K562 (cell line): ENCODE data around the gene RAP1A. TPM values are rescaled to one million over a fixed set of nuclear protein-coding genes. Genes with fewer than 3 reads are reported as not detected.

Source experiments
- ADNP ChIP-seq: fragments of 200-800 bp; sonication (Bioruptor generic); IDR thresholded peaks from 2 replicates; pipeline ENCODE4 v1.6.1; 2016; ENCODE audit warnings: missing genetic modification characterization, missing compliant biosample characterization
- ASH1L ChIP-seq: fragments of 450-650 bp; IDR thresholded peaks from 2 replicates; pipeline ENCODE4 v1.6.1; 2018; ENCODE audit warnings: borderline replicate concordance, mild to moderate bottlenecking, low read depth; ENCODE audit not compliant: partially characterized antibody
- CBFA2T2 ChIP-seq: fragments of 450-650 bp; conservative IDR thresholded peaks from 2 replicates; pipeline ENCODE4 v1.6.1; 2017; ENCODE audit warnings: mild to moderate bottlenecking
- EP400 ChIP-seq: fragments of 450-650 bp; IDR thresholded peaks from 2 replicates; pipeline ENCODE4 v1.6.1; 2017; ENCODE audit warnings: antibody characterized with exemption, mild to moderate bottlenecking, moderate library complexity
- FOSL1 ChIP-seq: fragments of 200-800 bp; sonication (Bioruptor generic); conservative IDR thresholded peaks from 2 replicates; pipeline ENCODE4 v1.6.1; 2016; ENCODE audit warnings: missing genetic modification characterization, missing compliant biosample characterization
- FOXA3 ChIP-seq, 2 experiments: fragments of 450-650 bp in 1 of 2; sonication (generic) in 1 of 2; formaldehyde crosslinking; IDR thresholded peaks in 1 of 2; conservative IDR thresholded peaks in 1 of 2; 2 replicates each; pipeline versions ENCODE4 v1.4.0 to v1.8.0; 2020 to 2022; ENCODE audit warnings: mild to moderate bottlenecking in 2 of 2, missing genetic modification reagents in 1 of 2
- FOXK1 ChIP-seq: sonication (generic); formaldehyde crosslinking; IDR thresholded peaks from 2 replicates; pipeline ENCODE4 v1.8.0; 2022; ENCODE audit warnings: missing genetic modification reagents, mild to moderate bottlenecking, borderline replicate concordance
- GTF2A2 ChIP-seq: IDR thresholded peaks from 2 replicates; pipeline ENCODE4 v1.6.1; 2016; ENCODE audit warnings: mild to moderate bottlenecking, missing genetic modification characterization, missing compliant biosample characterization
- HDAC2 ChIP-seq: fragments of 450-650 bp; IDR thresholded peaks from 2 replicates; pipeline ENCODE4 v1.6.1; 2016; ENCODE audit warnings: mild to moderate bottlenecking
- MCM3 ChIP-seq: fragments of 450-650 bp; IDR thresholded peaks from 2 replicates; pipeline ENCODE4 v1.6.1; 2016
- MEIS2 ChIP-seq: fragments of 450-650 bp; IDR thresholded peaks from 2 replicates; pipeline ENCODE4 v1.6.1; 2014; ENCODE audit warnings: mild to moderate bottlenecking; ENCODE audit not compliant: partially characterized antibody
- MXI1 ChIP-seq: IDR thresholded peaks from 2 replicates; pipeline ENCODE4 v1.6.1; 2011; ENCODE audit warnings: low read depth, mild to moderate bottlenecking, improper control_type of control experiment, low read length
- NFATC3 ChIP-seq: fragments of 450-650 bp; IDR thresholded peaks from 2 replicates; pipeline ENCODE4 v1.6.1; 2017; ENCODE audit warnings: mild to moderate bottlenecking
- POLR2H ChIP-seq: IDR thresholded peaks from 2 replicates; pipeline ENCODE4 v1.6.1; 2016; ENCODE audit warnings: missing genetic modification characterization, low read depth, mild to moderate bottlenecking, control low read depth, missing compliant biosample characterization, moderate library complexity
- RB1 ChIP-seq: fragments of 450-650 bp; IDR thresholded peaks from 2 replicates; pipeline ENCODE4 v1.6.1; 2017; ENCODE audit warnings: low read depth, mild to moderate bottlenecking
- SMARCB1 ChIP-seq: IDR thresholded peaks from 2 replicates; pipeline ENCODE4 v1.6.1; 2011; ENCODE audit warnings: improper control_type of control experiment, low read depth; ENCODE audit not compliant: insufficient read length
- ZFPM2 ChIP-seq: fragments of 250-450 bp; sonication (Bioruptor Pico); IDR thresholded peaks from 2 replicates; pipeline ENCODE4 v1.5.1; 2022; ENCODE audit warnings: mild to moderate bottlenecking
- ZFX ChIP-seq: sonication (generic); formaldehyde crosslinking; IDR thresholded peaks from 2 replicates; pipeline ENCODE4 v1.8.0; 2022; ENCODE audit warnings: mild to moderate bottlenecking, missing genetic modification reagents, moderate library complexity
- ZNF165 ChIP-seq: fragments of 250-450 bp; sonication (Bioruptor Pico); IDR thresholded peaks from 2 replicates; pipeline ENCODE4 v1.4.0; 2020; ENCODE audit warnings: borderline replicate concordance
- ZNF57 ChIP-seq: fragments of 450-650 bp; formaldehyde crosslinking; IDR thresholded peaks from 2 replicates; pipeline ENCODE4 v1.4.0; 2020; ENCODE audit warnings: mild to moderate bottlenecking, moderate library complexity
- polyA plus RNA-seq, 8 experiments: library from polyadenylated mRNA; depleted of rRNA in 4 of 8; stranded (reverse) in 5 of 8; unstranded in 3 of 8; fragments of >200 nt; fragmentation: Nextera tagmentation in 2 of 8; fragmentation: Illumina TruSeq in 1 of 8; extraction: Ambion mirVana in 2 of 8; extraction: Trizol in 1 of 8; gene quantifications; 2 replicates each; pipeline versions ENCODE4 v1.2.1 to v1.2.3, GENCODE V29; 2011 to 2014; ENCODE audit warnings: inconsistent platforms in 1 of 8, missing spikeins in 1 of 8
- total RNA-seq, 7 experiments: library from RNA; depleted of rRNA in 6 of 7; stranded (reverse); fragments of >200 nt in 6 of 7; fragmentation: Illumina TruSeq in 2 of 7; extraction: Trizol in 2 of 7; gene quantifications; 2 replicates each; pipeline versions ENCODE4 v1.2.1 to v1.2.3, GENCODE V29; 2011 to 2021; ENCODE audit warnings: low replicate concordance in 1 of 7
- TF ChIP-seq, protein P1 (sequence below): fragments of 250-450 bp; sonication (Bioruptor Pico); IDR thresholded peaks from 2 replicates; pipeline ENCODE4 v1.4.0; 2020; ENCODE audit warnings: mild to moderate bottlenecking, moderate library complexity, borderline replicate concordance
- TF ChIP-seq, protein P2 (sequence below): sonication (generic); formaldehyde crosslinking; IDR thresholded peaks from 2 replicates; pipeline ENCODE4 v1.8.0; 2022; ENCODE audit warnings: missing genetic modification reagents, mild to moderate bottlenecking, moderate library complexity, borderline replicate concordance
- TF ChIP-seq, protein P3 (sequence below): fragments of 450-650 bp; formaldehyde crosslinking; IDR thresholded peaks from 2 replicates; pipeline ENCODE4 v1.4.0; 2020; ENCODE audit warnings: mild to moderate bottlenecking, moderate library complexity
- TF ChIP-seq, protein P4 (sequence below): sonication (generic); formaldehyde crosslinking; IDR thresholded peaks from 2 replicates; pipeline ENCODE4 v1.9.0; 2022; ENCODE audit warnings: mild to moderate bottlenecking, missing genetic modification reagents
- TF ChIP-seq, protein P5 (sequence below): IDR thresholded peaks from 2 replicates; pipeline ENCODE4 v1.6.1; 2011; ENCODE audit not compliant: insufficient read length; ENCODE audit errors: extremely low read depth

The RAP1A gene
- total and polyA plus RNA-seq, 9 of the 15 experiments (the other 6 are each of a cell fraction or from before 2014, with no cell fraction given), result 13.4 to 86.2 (median 32.5) TPM

DNA sequence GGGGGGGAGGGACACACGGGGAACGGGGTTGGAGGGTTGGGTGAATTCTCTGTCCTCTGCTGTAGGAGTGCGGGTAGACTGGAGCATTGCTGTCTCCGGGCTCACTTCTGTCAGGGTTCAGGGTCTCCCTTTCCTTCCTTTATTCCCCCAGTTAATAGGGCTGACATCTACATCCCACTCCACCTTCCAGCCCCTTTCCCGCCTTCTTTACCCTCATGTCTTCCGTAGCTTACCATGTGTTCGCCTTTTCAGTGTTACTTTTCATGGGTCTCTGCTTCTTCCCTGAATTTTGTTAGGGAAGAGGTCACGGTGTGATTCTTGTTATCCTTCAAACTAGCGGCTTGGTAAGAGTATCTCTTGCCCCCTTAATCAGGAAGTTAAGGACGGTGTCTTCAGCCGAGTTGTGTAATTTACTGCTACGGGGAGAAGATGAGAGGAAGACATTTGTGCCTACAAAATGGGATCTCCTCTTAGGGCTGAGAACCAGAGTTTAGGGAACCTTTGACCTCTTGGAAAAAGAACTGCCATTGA, 917 bp downstream of the RAP1A start (continued):
- TF ChIP-seq, protein P1, sequence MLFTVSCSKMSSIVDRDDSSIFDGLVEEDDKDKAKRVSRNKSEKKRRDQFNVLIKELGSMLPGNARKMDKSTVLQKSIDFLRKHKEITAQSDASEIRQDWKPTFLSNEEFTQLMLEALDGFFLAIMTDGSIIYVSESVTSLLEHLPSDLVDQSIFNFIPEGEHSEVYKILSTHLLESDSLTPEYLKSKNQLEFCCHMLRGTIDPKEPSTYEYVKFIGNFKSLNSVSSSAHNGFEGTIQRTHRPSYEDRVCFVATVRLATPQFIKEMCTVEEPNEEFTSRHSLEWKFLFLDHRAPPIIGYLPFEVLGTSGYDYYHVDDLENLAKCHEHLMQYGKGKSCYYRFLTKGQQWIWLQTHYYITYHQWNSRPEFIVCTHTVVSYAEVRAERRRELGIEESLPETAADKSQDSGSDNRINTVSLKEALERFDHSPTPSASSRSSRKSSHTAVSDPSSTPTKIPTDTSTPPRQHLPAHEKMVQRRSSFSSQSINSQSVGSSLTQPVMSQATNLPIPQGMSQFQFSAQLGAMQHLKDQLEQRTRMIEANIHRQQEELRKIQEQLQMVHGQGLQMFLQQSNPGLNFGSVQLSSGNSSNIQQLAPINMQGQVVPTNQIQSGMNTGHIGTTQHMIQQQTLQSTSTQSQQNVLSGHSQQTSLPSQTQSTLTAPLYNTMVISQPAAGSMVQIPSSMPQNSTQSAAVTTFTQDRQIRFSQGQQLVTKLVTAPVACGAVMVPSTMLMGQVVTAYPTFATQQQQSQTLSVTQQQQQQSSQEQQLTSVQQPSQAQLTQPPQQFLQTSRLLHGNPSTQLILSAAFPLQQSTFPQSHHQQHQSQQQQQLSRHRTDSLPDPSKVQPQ (CRISPR knock-in tag), result no peak
- TF ChIP-seq ZNF165 (CRISPR knock-in tag) (no peak), FOXK1 (CRISPR knock-in tag) (peak; percentile 32; the same call in 1 of the 2 replicates), NFATC3 (no peak), MCM3 (no peak), ZNF57 (CRISPR knock-in tag) (no peak), ADNP (tag) (no peak), ZFX (no peak), EP400 (peak; percentile 46; the same call in 1 of the 2 replicates), SMARCB1 (no peak), GTF2A2 (tag) (no peak), CBFA2T2 (no peak), MXI1 (no peak), FOSL1 (tag) (no peak), HDAC2 (peak; percentile 52; the same call in 1 of the 2 replicates), RB1 (0 out of 2 replicates have a peak, but pooled peaks have one; percentile 8), FOXA3 (CRISPR knock-in tag; conservative IDR thresholded peaks at IDR 0.05 in 1 of 2, IDR thresholded peaks at IDR 0.05 in 1 of 2) (peak in 1 of 2 experiments; percentile 86; a peak in 2 of 4 replicates), ASH1L (peak; percentile 71), ZFPM2 (CRISPR knock-in tag) (no peak), MEIS2 (peak; percentile 14), POLR2H (tag) (no peak)
- TF ChIP-seq, protein P2, sequence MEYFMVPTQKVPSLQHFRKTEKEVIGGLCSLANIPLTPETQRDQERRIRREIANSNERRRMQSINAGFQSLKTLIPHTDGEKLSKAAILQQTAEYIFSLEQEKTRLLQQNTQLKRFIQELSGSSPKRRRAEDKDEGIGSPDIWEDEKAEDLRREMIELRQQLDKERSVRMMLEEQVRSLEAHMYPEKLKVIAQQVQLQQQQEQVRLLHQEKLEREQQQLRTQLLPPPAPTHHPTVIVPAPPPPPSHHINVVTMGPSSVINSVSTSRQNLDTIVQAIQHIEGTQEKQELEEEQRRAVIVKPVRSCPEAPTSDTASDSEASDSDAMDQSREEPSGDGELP (CRISPR knock-in tag), result no peak
- TF ChIP-seq, protein P3, sequence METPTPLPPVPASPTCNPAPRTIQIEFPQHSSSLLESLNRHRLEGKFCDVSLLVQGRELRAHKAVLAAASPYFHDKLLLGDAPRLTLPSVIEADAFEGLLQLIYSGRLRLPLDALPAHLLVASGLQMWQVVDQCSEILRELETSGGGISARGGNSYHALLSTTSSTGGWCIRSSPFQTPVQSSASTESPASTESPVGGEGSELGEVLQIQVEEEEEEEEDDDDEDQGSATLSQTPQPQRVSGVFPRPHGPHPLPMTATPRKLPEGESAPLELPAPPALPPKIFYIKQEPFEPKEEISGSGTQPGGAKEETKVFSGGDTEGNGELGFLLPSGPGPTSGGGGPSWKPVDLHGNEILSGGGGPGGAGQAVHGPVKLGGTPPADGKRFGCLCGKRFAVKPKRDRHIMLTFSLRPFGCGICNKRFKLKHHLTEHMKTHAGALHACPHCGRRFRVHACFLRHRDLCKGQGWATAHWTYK (CRISPR knock-in tag), result no peak
- TF ChIP-seq, protein P4, sequence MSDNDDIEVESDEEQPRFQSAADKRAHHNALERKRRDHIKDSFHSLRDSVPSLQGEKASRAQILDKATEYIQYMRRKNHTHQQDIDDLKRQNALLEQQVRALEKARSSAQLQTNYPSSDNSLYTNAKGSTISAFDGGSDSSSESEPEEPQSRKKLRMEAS (CRISPR knock-in tag), result peak; percentile 92
- TF ChIP-seq, protein P5, sequence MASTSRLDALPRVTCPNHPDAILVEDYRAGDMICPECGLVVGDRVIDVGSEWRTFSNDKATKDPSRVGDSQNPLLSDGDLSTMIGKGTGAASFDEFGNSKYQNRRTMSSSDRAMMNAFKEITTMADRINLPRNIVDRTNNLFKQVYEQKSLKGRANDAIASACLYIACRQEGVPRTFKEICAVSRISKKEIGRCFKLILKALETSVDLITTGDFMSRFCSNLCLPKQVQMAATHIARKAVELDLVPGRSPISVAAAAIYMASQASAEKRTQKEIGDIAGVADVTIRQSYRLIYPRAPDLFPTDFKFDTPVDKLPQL, result no peak
